ENCODE results near the gene MNDA. TPM values are rescaled to one million over a fixed set of nuclear protein-coding genes. Genes with fewer than 3 reads are reported as not detected.
"Not testable (repeated sequence)": the region's sequence is repeated elsewhere in the genome, so short reads cannot be mapped to it uniquely, and the experiment has no call there.

The MNDA gene
- total RNA-seq, 2 donors from 2014 or later: not detected

DNA sequence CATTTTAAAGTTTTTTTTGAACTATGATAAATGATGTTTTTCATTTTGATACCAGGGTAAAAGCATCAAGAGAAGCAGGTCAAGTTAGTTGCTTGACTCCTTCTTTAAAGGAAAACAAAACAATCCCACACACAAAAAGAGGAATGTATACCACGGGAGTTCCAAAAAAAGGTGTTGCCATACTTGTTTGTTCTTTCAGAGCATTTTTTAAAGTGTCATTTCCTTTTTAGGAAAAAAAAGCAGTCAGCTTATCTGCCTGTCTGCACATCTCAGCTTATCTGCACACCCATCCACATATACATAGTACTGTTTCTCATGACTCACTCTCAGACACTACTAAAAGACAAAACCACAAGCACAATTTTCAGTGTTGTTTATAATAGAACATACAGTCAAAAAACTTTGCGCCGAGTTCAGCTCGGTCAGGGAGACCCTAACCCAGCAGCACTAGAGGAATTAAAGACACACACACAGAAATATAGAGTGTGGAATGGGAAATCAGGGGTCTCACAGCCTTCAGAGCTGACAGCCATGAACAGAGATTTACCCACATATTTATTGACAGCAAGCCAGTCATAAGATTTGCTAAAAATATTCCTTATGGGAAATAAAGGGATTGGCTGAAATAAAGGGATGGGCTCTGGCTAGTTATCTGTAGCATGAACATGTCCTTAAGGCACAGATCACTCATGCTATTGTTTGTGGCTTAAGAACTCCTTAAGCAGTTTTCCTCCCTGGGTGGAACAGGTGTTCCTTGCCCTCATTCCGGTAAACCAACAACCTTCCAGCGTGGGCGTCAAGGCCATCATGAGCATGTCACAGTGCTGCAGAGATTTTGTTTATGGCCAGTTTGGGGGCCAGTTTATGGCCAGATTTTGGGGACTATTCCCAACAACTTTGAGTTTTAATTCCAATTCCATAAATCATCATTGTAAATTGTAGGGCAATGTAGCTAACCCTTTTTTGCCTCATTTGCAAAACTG is 11.4 kb upstream of the MNDA start:
- DNase-seq (ENCODE audit: low spot score in 2 of 2): no peak
- peak; percentile 82 to 100 for ATAC-seq
- no peaks in the 10 kb centered on the region for H3K36me3 Mint-ChIP-seq
- no peak overlapping the region for H3K27ac Mint-ChIP-seq
- H3K9me3 Mint-ChIP-seq: no peaks in the 10 kb centered on the region

DNA sequence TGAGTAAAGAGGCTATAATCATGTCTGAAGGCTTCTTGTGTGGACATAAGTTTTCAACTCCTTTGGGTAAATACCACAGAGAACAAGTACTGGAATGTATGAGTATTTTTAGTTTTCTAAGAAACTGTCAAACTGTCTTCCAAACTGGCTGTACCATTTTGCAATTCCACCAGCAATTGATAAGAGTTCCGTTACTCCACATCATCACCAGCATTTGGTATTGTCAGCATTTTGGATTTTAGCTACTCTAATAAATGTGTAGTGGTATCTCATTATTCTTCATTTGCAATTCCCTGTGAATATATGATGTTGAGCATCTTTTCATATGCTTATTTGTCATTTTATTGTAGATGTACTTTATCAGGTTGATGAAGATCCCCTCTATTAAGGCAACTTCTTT is 9.4 kb upstream of the MNDA start:
- ATAC-seq: no peak
- H3K27ac Mint-ChIP-seq: no peak overlapping the region
- no peak for DNase-seq (ENCODE audit: low spot score in 2 of 2)
- no peaks in the 10 kb centered on the region for H3K36me3 Mint-ChIP-seq
- peaks cover 4% of the 10 kb centered on the region in 2 donors for H3K9me3 Mint-ChIP-seq

DNA sequence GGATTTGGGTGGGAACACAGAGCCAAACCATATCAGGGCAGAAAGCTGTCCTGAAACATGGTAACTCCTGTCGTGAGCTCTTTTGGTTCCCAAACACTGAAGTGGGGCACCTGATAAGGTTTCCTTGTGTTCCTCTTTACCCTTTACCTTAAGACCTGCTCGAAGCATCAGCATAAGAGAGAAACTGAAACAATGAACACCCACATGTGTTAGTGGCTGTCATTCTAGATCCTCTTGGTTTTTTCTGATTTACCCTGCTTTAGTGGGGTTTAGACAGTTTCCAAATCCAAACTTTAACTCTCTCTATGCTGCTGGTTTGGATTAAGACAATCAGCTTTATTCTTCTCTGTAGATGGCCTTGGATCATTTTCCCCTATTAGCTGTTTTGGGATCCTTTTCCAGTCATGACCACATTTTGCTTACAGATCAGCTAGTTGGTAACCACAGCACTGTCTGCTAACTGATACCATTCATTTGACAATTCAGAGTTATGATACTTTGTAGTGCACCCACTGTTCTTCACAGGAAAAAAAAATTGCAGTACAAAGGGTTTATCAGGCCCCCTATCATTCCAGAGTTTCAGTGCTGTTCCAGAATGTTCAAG is 975 bp upstream of the MNDA start:
- peaks cover 6 to 28% of the 10 kb centered on the region in 2 donors for H3K36me3 Mint-ChIP-seq
- peak in 1 of 2 donors; percentile 82 for ATAC-seq
- H3K9me3 Mint-ChIP-seq: peaks cover 14 to 20% of the 10 kb centered on the region in 2 donors
- H3K27ac Mint-ChIP-seq: no peak overlapping the region
- DNase-seq (ENCODE audit: low spot score in 2 of 2): no peak

DNA sequence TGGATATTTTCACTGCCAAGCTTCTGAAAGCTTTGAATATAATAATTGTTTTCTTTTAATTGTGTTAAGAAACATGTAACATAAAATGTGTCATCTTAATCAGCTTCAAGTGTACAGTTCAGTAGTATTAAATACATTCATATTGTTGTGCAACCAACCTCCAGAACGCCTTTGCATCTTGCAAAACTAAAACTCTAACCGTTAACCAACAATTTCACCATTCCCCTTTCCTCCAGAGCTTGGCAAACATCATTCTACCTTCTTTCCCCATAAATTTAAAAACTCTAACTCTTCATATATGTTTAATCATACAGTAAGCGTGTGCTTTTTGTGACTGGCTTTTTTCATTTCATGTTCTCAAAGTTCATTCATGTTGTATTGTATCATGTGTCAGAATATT is 2.1 kb downstream of the MNDA start:
- no peak overlapping the region for H3K27ac Mint-ChIP-seq
- H3K9me3 Mint-ChIP-seq: peaks cover 6 to 13% of the 10 kb centered on the region in 2 donors
- ATAC-seq (no peak), DNase-seq (ENCODE audit: low spot score in 2 of 2) (no peak)
- H3K36me3 Mint-ChIP-seq: peaks cover 6 to 18% of the 10 kb centered on the region in 2 donors

DNA sequence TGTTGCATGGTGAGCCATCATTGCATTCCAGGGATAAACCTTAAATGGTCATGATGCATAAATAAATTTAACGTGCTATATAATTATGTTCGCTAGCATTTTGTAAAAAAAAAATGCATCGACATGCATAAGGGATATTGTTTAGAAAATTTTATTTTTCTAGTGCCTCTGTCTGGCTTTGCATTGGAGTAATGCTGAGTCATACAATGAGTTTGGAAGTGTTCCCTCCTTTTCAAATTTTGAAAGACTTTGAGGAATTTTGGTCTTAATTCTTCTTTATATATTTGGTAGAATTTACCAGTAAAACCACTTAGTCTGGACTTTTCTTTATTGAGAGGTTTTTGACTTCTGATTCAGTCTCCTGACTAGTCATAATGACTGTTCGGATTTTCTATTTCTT is 4.9 kb downstream of the MNDA start:
- Mint-ChIP-seq H3K27ac (no peak overlapping the region), H3K9me3 (peaks cover 0 to 4% of the 10 kb centered on the region in 2 donors), H3K36me3 (peaks cover 0 to 6% of the 10 kb centered on the region in 2 donors)
- no peak for DNase-seq (ENCODE audit: low spot score in 2 of 2)
- no peak for ATAC-seq

DNA sequence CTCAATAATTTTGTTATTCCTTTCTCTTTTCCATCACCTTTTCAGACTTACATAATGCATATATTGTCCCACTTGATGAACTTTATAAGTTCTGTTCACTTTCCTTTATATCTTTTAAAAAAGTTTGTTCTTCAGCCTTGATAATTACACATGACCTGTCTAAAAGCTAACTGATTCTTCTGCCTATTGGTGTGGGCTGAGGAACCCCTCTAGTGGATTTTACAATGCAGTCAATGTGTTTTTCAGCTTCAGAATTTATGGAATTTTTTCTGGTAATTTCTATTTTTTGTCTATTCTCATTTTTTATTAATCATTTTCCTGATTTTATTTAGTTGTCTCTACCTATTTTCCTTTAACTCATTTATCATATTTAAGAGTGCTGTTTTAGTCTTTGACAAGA is 7.5 kb downstream of the MNDA start:
- DNase-seq (ENCODE audit: low spot score in 2 of 2) (no peak), ATAC-seq (no peak)
- H3K9me3 Mint-ChIP-seq: peaks cover 0 to 4% of the 10 kb centered on the region in 2 donors
- no peak overlapping the region for H3K27ac Mint-ChIP-seq
- peaks cover 0 to 6% of the 10 kb centered on the region in 2 donors for H3K36me3 Mint-ChIP-seq

DNA sequence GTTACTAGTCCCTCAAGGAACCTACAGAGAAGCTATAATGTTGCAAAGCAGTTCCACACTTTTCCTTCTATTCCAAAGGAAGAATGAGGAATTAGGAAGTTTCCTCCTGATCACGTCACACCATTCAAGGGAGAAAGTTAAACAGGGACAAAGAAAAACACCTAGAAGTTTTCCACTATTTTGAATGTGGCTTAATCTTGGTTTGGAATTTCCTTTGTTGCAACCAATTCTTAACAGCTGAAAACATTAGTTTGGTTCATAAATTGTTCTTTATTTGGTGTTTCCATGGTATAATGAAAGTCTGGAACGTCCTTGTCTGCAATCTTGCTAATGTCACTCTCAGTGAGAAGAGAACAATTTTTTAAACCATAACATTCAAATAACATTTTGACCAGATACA is 8.4 kb downstream of the MNDA start:
- Mint-ChIP-seq H3K36me3 (peaks cover 0 to 6% of the 10 kb centered on the region in 2 donors), H3K9me3 (peaks cover 0 to 4% of the 10 kb centered on the region in 2 donors), H3K27ac (no peak overlapping the region)
- no peak for DNase-seq (ENCODE audit: low spot score in 2 of 2)
- ATAC-seq: no peak

DNA sequence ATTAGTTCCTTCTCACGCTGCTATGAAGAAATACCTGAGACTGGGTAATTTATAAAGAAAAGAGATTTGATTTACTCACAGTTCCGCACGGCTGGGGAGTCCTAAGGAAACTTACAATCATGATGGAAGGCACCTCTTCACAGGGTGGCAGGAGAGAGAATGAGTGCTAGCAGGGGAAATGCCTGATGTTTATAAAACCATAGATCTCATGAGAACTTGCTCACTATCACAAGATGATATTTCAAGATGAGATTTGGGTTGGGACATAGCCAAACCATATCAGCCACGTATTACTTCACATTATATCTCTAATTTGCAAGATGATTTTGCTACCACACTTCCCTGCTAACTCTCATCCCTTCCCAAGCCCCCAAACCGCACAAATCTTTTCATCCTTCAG is 9.1 kb downstream of the MNDA start:
- H3K27ac Mint-ChIP-seq: no peak overlapping the region
- DNase-seq (ENCODE audit: low spot score in 2 of 2) (no peak), ATAC-seq (no peak)
- peaks cover 0 to 4% of the 10 kb centered on the region in 2 donors for H3K9me3 Mint-ChIP-seq
- peaks cover 0 to 6% of the 10 kb centered on the region in 2 donors for H3K36me3 Mint-ChIP-seq

DNA sequence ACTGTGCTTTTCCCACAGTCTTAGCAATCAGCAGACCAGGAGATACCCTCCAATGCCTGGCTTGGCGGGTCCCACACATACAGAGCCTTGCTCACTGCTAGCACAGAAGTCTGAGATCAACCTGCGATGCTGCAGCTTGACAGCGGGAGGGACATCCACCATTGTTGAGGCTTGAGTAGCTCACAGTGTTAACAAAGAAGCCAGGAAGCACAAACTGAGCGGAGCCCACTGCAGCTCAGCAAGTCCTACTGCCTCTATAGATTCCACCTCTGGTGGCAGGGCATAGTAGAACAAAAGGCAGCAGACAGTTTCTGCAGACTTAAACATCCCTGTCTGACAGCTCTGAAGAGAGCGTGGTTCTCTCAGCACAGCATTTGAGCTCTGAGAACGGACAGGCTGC is 33.4 kb downstream of the MNDA start:
- DNase-seq (ENCODE audit: low spot score in 2 of 2): no peak
- H3K27ac Mint-ChIP-seq: no peak overlapping the region
- H3K9me3 Mint-ChIP-seq: peaks cover 16 to 18% of the 10 kb centered on the region in 2 donors
- no peak for ATAC-seq
- peaks cover 3 to 30% of the 10 kb centered on the region in 2 donors for H3K36me3 Mint-ChIP-seq

DNA sequence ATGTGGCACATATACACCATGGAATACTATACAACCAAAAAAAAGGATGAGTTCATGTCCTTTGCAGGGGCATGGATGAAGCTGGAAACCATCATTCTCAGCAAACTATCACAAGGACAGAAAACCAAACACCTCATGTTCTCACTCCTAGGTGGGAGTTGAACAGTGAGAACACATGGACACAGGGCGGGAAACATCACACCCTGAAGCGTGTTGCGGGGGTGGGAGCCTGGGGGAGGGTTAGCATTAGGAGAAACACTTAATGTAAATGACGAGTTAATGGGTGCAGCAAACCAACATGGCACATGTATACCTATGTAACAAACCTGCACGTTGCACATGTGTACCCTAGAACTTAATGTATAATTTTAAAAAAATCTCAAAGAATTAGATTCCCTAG is 39.3 kb downstream of the MNDA start:
- not testable (repeated sequence) for H3K9me3 Mint-ChIP-seq

DNA sequence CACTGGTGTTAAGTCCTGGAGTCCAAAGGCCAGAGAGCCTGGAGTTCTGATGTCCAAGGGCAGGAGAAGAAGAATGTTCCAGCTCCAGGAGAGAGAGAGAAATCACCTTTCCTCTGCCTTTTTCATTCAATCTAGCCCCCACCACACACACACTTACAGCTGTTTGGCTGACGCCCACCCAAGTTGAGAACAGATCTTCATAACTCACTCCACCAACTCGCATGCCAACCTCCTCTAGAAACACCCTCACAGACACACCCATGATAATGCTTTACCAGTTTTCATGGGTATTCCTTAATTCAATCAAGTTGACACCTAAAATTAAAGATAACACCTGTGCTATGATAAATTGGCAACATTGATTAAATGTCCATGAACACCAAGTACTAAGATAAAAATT is 42.0 kb downstream of the MNDA start:
- DNase-seq (ENCODE audit: low spot score in 2 of 2): no peak
- H3K27ac Mint-ChIP-seq: no peak overlapping the region
- no peaks in the 10 kb centered on the region for H3K9me3 Mint-ChIP-seq
- H3K36me3 Mint-ChIP-seq: peaks cover 0 to 4% of the 10 kb centered on the region in 2 donors
- no peak for ATAC-seq

More for the DNA sequence above, 39.3 kb downstream of the MNDA start:
- not testable (repeated sequence) for ATAC-seq; H3K27ac Mint-ChIP-seq; DNase-seq (ENCODE audit: low spot score in 2 of 2)
- H3K36me3 Mint-ChIP-seq: peaks cover 0 to 15% of the 10 kb centered on the region in 2 donors

DNA sequence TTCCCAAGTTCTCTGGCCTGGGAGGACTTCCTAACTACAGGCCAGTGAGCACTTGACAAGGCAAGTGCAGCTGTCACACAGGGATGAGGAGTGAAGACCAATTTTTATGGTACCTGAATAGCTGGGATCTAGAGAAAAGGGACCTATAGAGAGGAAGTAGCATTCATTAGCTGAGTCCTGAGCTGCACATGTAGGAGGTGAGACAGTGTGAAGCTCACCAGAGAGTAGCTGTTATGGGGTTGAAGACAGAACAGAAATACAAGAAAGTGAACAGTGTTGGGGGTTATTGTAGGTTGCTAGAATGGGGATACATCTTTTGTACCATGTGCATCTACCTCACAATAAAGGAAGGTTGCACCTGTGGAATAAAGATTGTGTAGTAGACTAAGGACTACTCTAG is 62.5 kb downstream of the MNDA start:
- no peak for DNase-seq (ENCODE audit: low spot score in 2 of 2)
- peaks cover 0 to 5% of the 10 kb centered on the region in 2 donors for H3K9me3 Mint-ChIP-seq
- ATAC-seq: no peak
- no peak overlapping the region for H3K27ac Mint-ChIP-seq
- H3K36me3 Mint-ChIP-seq: no peaks in the 10 kb centered on the region

DNA sequence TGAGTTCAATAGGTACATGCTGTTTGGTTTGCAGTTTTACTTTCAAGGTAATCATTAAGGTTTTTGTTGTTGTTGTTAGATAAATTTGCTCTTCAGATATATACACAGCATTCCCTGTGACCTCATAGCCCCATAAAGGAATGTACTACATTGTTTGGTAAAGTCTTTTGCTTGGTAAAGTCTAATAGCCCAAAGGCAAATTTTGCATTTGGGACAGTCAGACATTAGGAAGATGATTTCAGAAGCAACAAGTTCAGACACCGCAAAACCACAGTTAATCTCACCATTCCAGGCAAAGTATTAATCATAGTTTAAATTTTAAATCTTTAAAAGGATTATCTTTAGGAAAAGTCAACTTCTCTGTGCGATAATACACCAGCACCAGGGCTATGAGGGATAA is 67.6 kb downstream of the MNDA start:
- ATAC-seq (no peak), DNase-seq (ENCODE audit: low spot score in 2 of 2) (no peak)
- Mint-ChIP-seq H3K27ac (no peak overlapping the region), H3K9me3 (peaks cover 0 to 2% of the 10 kb centered on the region in 2 donors), H3K36me3 (no peaks in the 10 kb centered on the region)

Other genes with a start within 250 kb of the MNDA start
- not detected for gene OR10Z1, start 226.1 kb upstream of the MNDA start, total RNA-seq
- under 1 TPM in 1 of 2 donors, not detected in 1; 0.41 TPM for gene SPTA1, start 144.6 kb upstream of the MNDA start, total RNA-seq
- not detected for gene OR6K2, start 130.7 kb upstream of the MNDA start, total RNA-seq
- not detected for gene OR6K3, start 110.6 kb upstream of the MNDA start, total RNA-seq
- not detected for gene OR6K6, start 76.6 kb upstream of the MNDA start, total RNA-seq
- gene OR6N1, start 59.2 kb upstream of the MNDA start, total RNA-seq: not detected
- not detected for gene OR6N2, start 50.1 kb upstream of the MNDA start, total RNA-seq
- gene PYHIN1, start 100.2 kb downstream of the MNDA start, total RNA-seq: 1 to 10 TPM; 5.7 to 6.7 TPM
- gene IFI16, start 178.6 kb downstream of the MNDA start, total RNA-seq: 100 to 1,000 TPM; 226 to 314 TPM
- 10 to 100 TPM; 14.4 to 23.6 TPM for gene AIM2, start 245.4 kb downstream of the MNDA start, total RNA-seq

Measured in activated naive CD4-positive, alpha-beta T cell treated with anti-CD3 and anti-CD28 coated beads, Interleukin-2, amount 50 U/mL, for 72 hours (primary cell).